Stimulated activated memory B cell treated with anti-CD40 and anti-IgM and Interleukin-4, amounts not matched to agents 10 μg/mL and 1 μg/mL and 100 μg/mL, for 72 hours (primary cell): ENCODE measurements around the gene COL6A1.
"Not testable (repeated sequence)": the region's sequence is repeated elsewhere in the genome, so short reads cannot be mapped to it uniquely, and the experiment has no call there.

Experiments
- ATAC-seq: fragments of 150-1000 bp; cut with Tn5 transposase; 2 replicates; pipeline ENCODE4 v1.10.0; 2021
- H3K27ac Mint-ChIP-seq: one replicate; pipeline ENCODE4 v1.8.0; 2022; ENCODE audit warnings: mild to moderate bottlenecking, mixed read lengths
- H3K27me3 Mint-ChIP-seq: one replicate; pipeline ENCODE4 v1.8.0; 2022; ENCODE audit warnings: mixed read lengths
- H3K36me3 Mint-ChIP-seq: one replicate; pipeline ENCODE4 v1.8.0; 2022; ENCODE audit warnings: mixed read lengths
- H3K4me1 Mint-ChIP-seq: one replicate; pipeline ENCODE4 v1.8.0; 2022; ENCODE audit warnings: mixed read lengths
- H3K4me3 Mint-ChIP-seq: one replicate; pipeline ENCODE4 v1.8.0; 2022; ENCODE audit warnings: mild to moderate bottlenecking, moderate library complexity, mixed read lengths
- H3K9me3 Mint-ChIP-seq: one replicate; pipeline ENCODE4 v1.8.0; 2022; ENCODE audit warnings: mixed read lengths

The COL6A1 gene

GRCh38 chr21:46038871-46039397 lies 57.4 kb downstream of the COL6A1 start:
- no peaks in the 10 kb centered on the region for H3K36me3 Mint-ChIP-seq
- no peaks in the 10 kb centered on the region for H3K9me3 Mint-ChIP-seq
- H3K27me3 Mint-ChIP-seq: peaks cover 35% of the 10 kb centered on the region
- no peaks in the 10 kb centered on the region for H3K4me1 Mint-ChIP-seq
- no peak for ATAC-seq
- no peak overlapping the region for H3K4me3 Mint-ChIP-seq
- no peak overlapping the region for H3K27ac Mint-ChIP-seq

DNA sequence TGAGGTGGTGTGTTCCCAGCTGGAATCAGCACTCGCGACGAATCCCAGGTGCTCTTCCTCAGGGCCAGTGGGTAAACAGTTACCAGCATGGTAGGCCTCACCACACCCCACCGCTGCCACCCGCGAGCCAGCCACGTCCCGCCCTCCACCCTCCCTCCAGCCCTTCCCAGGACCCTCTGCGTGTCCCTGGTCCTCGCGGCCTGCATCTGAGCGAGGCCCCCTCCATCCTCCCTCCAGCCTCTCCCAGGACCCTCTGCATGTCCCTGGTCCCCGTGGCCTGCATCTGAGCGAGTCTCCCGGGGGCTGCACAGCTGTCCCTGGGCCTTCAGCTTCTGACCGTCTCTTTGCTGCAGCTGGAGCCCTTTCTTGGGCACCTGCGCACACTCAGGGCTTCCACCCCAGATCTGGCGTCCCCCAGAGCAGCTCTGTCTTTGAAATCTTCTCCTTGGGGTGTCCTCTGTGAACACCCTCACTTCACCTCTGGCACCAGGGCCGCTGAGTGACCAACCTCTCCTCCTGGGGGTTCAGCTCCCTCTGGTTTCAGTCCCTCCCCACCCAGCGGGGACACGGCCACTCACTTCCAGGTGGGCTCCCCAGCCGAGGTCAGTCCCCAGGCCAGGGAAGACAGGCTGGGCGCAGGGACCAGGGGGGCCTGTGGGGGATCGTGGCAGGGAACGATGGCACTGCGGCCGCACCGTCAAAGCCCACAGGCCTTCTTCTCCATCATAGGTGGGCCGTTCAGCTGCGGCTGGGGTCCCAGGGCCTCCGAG lies 58.5 kb downstream of the COL6A1 start:
- Mint-ChIP-seq H3K4me3 (no peak overlapping the region), H3K27ac (no peak overlapping the region), H3K36me3 (no peaks in the 10 kb centered on the region), H3K27me3 (peaks cover 35% of the 10 kb centered on the region), H3K4me1 (no peaks in the 10 kb centered on the region), H3K9me3 (no peaks in the 10 kb centered on the region)
- ATAC-seq: no peak

GRCh38 chr21:46040707-46041106 lies 59.1 kb downstream of the COL6A1 start:
- H3K4me1 Mint-ChIP-seq: no peaks in the 10 kb centered on the region
- H3K27ac Mint-ChIP-seq: no peak overlapping the region
- no peak for ATAC-seq
- H3K36me3 Mint-ChIP-seq: no peaks in the 10 kb centered on the region
- H3K4me3 Mint-ChIP-seq: no peak overlapping the region
- H3K27me3 Mint-ChIP-seq: peaks cover 35% of the 10 kb centered on the region
- no peaks in the 10 kb centered on the region for H3K9me3 Mint-ChIP-seq

- ATAC-seq: no peak
- no peaks in the 10 kb centered on the region for H3K36me3 Mint-ChIP-seq
- no peak overlapping the region for H3K27ac Mint-ChIP-seq
- H3K9me3 Mint-ChIP-seq: no peaks in the 10 kb centered on the region
- no peaks in the 10 kb centered on the region for H3K4me1 Mint-ChIP-seq
- peaks cover 35% of the 10 kb centered on the region for H3K27me3 Mint-ChIP-seq
- H3K4me3 Mint-ChIP-seq: no peak overlapping the region
These were observed 59.6 kb downstream of the COL6A1 start for GRCh38 chr21:46041183-46041582.

- H3K4me3 Mint-ChIP-seq: no peak overlapping the region
- no peak for ATAC-seq
- no peak overlapping the region for H3K27ac Mint-ChIP-seq
- H3K9me3 Mint-ChIP-seq: no peaks in the 10 kb centered on the region
- peaks cover 21% of the 10 kb centered on the region for H3K27me3 Mint-ChIP-seq
- H3K4me1 Mint-ChIP-seq: no peaks in the 10 kb centered on the region
- no peaks in the 10 kb centered on the region for H3K36me3 Mint-ChIP-seq
These were observed 63.6 kb downstream of the COL6A1 start for GRCh38 chr21:46045154-46045553.

DNA sequence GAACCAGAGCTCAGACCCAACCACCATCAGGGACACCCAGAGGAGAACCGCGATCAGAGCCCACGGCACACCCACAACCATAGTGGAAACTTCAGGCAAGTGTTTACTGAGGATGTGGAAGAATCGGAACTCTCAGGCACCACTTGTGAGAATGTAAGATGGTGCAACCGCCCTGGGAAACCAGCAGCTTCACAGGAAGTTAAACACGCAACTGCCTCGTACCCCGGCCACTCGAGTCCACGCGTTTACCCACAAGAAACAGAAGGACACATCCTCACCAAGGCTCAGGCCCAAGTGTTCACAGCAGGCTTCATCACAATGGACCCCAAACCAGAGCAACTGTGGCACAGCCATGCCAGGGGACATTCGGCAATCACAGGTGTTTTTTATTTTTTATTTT lies 64.9 kb downstream of the COL6A1 start:
- H3K4me1 Mint-ChIP-seq: no peaks in the 10 kb centered on the region
- H3K4me3 Mint-ChIP-seq: no peak overlapping the region
- no peaks in the 10 kb centered on the region for H3K9me3 Mint-ChIP-seq
- H3K27ac Mint-ChIP-seq: no peak overlapping the region
- ATAC-seq: no peak
- peaks cover 8% of the 10 kb centered on the region for H3K27me3 Mint-ChIP-seq
- no peaks in the 10 kb centered on the region for H3K36me3 Mint-ChIP-seq

DNA sequence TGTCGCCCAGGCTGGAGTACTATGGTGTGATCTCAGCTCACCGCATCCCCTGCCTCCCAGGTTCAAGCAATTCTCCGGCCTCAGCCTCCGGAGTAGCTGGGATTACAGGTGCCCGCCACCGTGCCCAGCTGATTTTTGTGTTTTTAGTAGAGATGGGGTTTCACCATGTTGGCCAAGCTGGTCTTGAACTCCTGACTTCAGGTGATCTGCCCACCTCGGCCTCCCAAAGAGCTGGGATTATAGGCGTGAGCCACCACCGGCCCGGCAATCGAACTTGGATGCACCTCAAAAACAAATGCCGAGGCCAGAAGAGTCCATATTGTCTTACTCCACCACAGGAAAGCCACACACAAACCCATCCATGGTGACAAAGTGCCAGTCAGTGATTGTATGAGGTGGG lies 65.3 kb downstream of the COL6A1 start:
- ATAC-seq, H3K27ac Mint-ChIP-seq, H3K4me1 Mint-ChIP-seq, H3K4me3 Mint-ChIP-seq, H3K27me3 Mint-ChIP-seq, H3K36me3 Mint-ChIP-seq, H3K9me3 Mint-ChIP-seq: not testable (repeated sequence)

GRCh38 chr21:46048926-46049889 lies 67.6 kb downstream of the COL6A1 start:
- no peak for ATAC-seq
- no peaks in the 10 kb centered on the region for H3K4me1 Mint-ChIP-seq
- H3K36me3 Mint-ChIP-seq: no peaks in the 10 kb centered on the region
- H3K27me3 Mint-ChIP-seq: no peaks in the 10 kb centered on the region
- H3K9me3 Mint-ChIP-seq: no peaks in the 10 kb centered on the region
- H3K27ac Mint-ChIP-seq: no peak overlapping the region
- no peak overlapping the region for H3K4me3 Mint-ChIP-seq

GRCh38 chr21:46049890-46050667 lies 68.5 kb downstream of the COL6A1 start:
- no peak for ATAC-seq
- no peaks in the 10 kb centered on the region for H3K4me1 Mint-ChIP-seq
- no peaks in the 10 kb centered on the region for H3K9me3 Mint-ChIP-seq
- H3K36me3 Mint-ChIP-seq: no peaks in the 10 kb centered on the region
- H3K27ac Mint-ChIP-seq: no peak overlapping the region
- no peaks in the 10 kb centered on the region for H3K27me3 Mint-ChIP-seq
- no peak overlapping the region for H3K4me3 Mint-ChIP-seq

DNA sequence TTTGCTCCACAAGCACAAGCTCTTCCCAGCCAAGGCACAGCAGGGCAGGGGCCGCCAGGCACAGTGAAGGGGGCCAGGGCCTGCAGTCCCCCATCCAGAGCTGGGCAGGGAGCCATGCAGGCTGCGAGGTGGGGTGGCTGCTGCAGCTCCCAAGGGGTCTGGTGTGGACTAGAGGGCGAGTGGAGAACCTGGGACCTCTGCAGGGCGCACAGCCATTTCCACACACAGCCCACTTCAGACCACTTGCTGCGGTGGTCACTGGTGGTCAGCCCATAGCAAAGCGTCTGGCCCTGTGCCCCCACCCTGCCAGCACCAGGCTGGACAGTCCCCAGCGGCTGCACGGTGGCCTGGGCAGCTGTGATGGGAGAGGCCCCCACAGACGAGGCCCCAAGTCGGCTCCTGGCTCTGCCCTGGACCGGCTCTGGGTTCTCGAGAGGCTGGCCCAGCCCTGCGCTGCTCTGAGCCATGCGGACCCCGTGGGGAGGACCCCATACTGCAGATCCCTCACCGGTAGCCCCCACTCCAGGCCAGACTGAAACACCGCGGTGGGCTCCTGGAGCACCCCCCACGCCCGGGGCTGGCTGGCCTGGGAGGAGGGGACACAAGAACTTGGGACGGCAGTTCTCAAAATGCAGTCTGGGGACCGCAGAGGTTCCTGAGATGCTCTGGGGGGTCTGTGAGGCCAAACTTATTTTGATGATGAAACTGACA lies 69.3 kb downstream of the COL6A1 start:
- H3K4me3 Mint-ChIP-seq: no peak overlapping the region
- no peaks in the 10 kb centered on the region for H3K27me3 Mint-ChIP-seq
- no peaks in the 10 kb centered on the region for H3K4me1 Mint-ChIP-seq
- no peak for ATAC-seq
- H3K9me3 Mint-ChIP-seq: no peaks in the 10 kb centered on the region
- no peaks in the 10 kb centered on the region for H3K36me3 Mint-ChIP-seq
- no peak overlapping the region for H3K27ac Mint-ChIP-seq

DNA sequence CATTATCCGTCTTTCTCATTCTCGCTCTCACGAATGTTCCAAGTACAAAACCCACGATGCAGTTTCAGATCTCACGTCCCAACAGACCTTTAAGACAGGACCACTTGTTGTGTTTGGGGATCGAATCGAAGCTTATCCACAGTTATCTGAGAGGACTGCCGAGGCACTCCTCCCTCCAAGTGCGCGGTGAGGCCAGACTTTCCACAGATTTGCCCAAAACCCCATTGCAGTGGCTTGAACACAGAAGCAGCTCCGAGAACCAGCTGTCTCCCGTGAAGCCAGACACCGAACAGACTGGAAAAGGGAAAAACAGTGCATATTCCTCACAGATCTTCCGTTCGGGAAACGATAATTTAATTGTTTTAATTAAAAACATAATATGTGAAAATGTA lies 69.8 kb downstream of the COL6A1 start:
- H3K4me3 Mint-ChIP-seq: no peak overlapping the region
- no peaks in the 10 kb centered on the region for H3K36me3 Mint-ChIP-seq
- no peaks in the 10 kb centered on the region for H3K27me3 Mint-ChIP-seq
- H3K4me1 Mint-ChIP-seq: no peaks in the 10 kb centered on the region
- H3K27ac Mint-ChIP-seq: no peak overlapping the region
- no peaks in the 10 kb centered on the region for H3K9me3 Mint-ChIP-seq
- no peak for ATAC-seq

DNA sequence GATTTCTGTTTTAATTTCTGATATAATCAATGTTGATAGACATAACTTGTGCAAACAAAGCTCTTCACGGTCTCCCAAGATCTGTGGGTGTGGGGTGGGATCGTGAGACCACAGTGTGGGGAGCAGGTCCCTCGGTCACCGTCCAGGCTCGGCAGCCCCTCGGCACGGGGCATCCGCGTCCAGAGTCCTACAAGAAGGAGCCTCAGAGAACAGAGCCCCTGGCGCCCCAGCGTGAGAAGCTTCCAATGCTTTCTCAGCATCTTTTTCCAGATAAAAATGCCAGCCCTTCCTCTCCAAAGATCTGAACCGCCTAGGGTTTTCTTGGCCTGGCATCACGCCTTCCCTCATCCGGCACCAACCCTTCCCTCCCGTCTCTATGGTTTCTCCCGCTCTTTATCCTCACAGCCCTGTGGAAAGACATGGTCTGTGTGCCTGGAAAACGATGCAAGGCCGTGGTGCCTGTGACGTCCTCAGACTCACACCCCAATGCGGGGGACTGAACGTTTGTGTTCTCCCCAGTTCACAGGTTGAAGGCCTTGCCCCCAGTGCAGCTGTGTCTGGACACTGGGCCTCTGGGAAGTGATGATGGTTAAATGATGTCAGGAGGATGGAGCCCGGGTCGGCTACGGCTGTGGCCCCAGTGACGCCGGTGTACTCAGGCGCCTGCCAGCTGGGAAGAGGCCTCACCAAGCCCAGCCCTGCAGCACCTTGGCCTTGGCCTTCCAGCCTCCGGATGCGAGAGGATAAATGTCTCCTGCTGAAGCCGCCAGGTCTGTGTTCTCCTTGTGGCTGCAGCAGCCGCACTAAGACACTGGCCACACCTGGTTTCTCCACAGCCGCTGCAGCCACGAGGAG lies 70.5 kb downstream of the COL6A1 start:
- Mint-ChIP-seq H3K4me1 (peaks cover 1% of the 10 kb centered on the region), H3K4me3 (no peak overlapping the region), H3K36me3 (no peaks in the 10 kb centered on the region), H3K27ac (no peak overlapping the region), H3K9me3 (no peaks in the 10 kb centered on the region), H3K27me3 (peaks cover 2% of the 10 kb centered on the region)
- ATAC-seq: no peak

DNA sequence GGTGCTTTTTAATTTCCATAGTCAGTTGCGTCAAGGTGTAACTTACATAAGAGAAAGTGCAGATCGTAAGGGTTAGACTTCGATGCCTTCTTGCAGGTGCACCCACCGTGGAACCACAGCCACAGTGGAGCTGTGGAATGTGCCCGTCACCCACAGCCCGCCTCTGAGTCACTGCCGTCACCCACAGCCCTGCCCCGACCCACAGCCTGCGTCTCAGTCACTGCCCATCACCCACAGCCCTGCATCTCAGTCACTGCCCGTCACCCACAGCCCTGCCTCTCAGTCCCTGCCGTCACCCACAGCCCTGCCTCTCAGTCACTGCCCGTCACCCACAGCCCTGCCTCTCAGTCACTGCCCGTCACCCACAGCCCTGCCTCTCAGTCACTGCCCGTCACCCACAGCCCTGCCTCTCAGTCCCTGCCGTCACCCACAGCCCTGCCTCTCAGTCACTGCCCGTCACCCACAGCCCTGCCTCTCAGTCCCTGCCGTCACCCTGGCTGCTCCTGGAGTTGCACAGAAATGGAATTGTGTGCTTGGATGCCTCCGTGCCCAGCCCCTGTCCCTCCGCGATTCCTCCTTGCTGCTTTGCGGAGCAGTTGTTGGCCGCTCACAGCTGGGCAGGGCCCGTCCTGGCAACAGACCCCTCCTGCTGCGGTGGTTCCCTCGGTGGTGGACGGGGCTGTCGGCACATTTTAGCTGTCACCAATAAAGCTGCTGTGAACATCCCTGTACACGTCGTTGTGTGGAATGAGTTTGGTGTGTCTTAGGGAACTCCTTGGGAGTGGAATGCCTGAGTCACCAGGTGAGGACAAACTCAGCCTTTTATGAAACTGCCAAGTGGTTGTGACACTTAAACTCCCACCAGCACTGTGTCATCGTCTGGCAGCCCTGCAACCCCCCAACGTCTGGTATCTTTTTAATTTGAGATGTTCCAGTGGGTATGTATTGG lies 71.4 kb downstream of the COL6A1 start:
- H3K4me3 Mint-ChIP-seq: no peak overlapping the region
- H3K27ac Mint-ChIP-seq: no peak overlapping the region
- H3K4me1 Mint-ChIP-seq: peaks cover 6% of the 10 kb centered on the region
- no peaks in the 10 kb centered on the region for H3K36me3 Mint-ChIP-seq
- ATAC-seq: no peak
- peaks cover 11% of the 10 kb centered on the region for H3K27me3 Mint-ChIP-seq
- H3K9me3 Mint-ChIP-seq: no peaks in the 10 kb centered on the region
